GM23338 (cell line): ENCODE data around the gene UBAC2. TPM values are rescaled to one million over a fixed set of nuclear protein-coding genes. Genes with fewer than 3 reads are reported as not detected.
A peak's percentile ranks its signal among the peaks of the same experiment; 100 is the strongest.

Source experiments
- ATAC-seq: fragments of 200-7000 bp; cut with Tn5 transposase; 3 replicates; pipeline ENCODE4 v1.9.1; 2020
- DNase-seq: peaks from one replicate; pipeline ENCODE4 v3.0.0-alpha.2; 2015; ENCODE audit warnings: low spot score
- H2AFZ ChIP-seq: fragments of 200-600 bp; sonication (generic); 2 replicates; pipeline ENCODE4 v1.8.0; 2016; ENCODE audit warnings: antibody characterized with exemption, mild to moderate bottlenecking, moderate library complexity
- H3F3A ChIP-seq: fragments of 200-600 bp; sonication (generic); replicated peaks from 2 replicates; pipeline ENCODE4 v1.8.0; 2017; ENCODE audit warnings: antibody characterized with exemption, mixed run types, low read depth
- H3K27ac ChIP-seq: fragments of 200-600 bp; sonication (generic); 2 replicates; pipeline ENCODE4 v1.6.1; 2016; ENCODE audit warnings: low read depth
- H3K27me3 ChIP-seq: fragments of 200-600 bp; sonication (generic); 2 replicates; pipeline ENCODE4 v1.8.0; 2016; ENCODE audit warnings: mild to moderate bottlenecking, mixed run types, moderate library complexity; ENCODE audit not compliant: insufficient read depth
- H3K36me3 ChIP-seq: fragments of 200-600 bp; sonication (generic); 2 replicates; pipeline ENCODE4 v1.8.0; 2016; ENCODE audit warnings: mild to moderate bottlenecking; ENCODE audit not compliant: insufficient read depth
- H3K4me1 ChIP-seq: fragments of 200-600 bp; sonication (generic); 2 replicates; pipeline ENCODE4 v1.8.0; 2016; ENCODE audit warnings: mild to moderate bottlenecking, moderate library complexity; ENCODE audit not compliant: insufficient read depth
- H3K4me2 ChIP-seq: fragments of 200-600 bp; sonication (generic); 2 replicates; pipeline ENCODE4 v1.7.1; 2017; ENCODE audit warnings: mixed run types
- H3K4me3 ChIP-seq: fragments of 200-600 bp; sonication (generic); 2 replicates; pipeline ENCODE4 v1.6.1; 2016; ENCODE audit warnings: mixed run types
- H3K79me2 ChIP-seq: fragments of 200-600 bp; sonication (generic); replicated peaks from 2 replicates; pipeline ENCODE4 v1.8.0; 2017; ENCODE audit warnings: mild to moderate bottlenecking; ENCODE audit not compliant: insufficient read depth
- H3K9me2 ChIP-seq: fragments of 200-600 bp; sonication (generic); 2 replicates; pipeline ENCODE4 v1.8.0; 2017; ENCODE audit not compliant: insufficient read depth
- H4K20me1 ChIP-seq: fragments of 200-600 bp; sonication (generic); replicated peaks from 2 replicates; pipeline ENCODE4 v1.8.0; 2017; ENCODE audit warnings: mild to moderate bottlenecking; ENCODE audit not compliant: insufficient read depth
- H3K27ac Mint-ChIP-seq: 2 replicates; pipeline ENCODE4 v1.8.0; 2020; ENCODE audit warnings: inconsistent platforms, mild to moderate bottlenecking, moderate library complexity, mixed read lengths
- H3K27me3 Mint-ChIP-seq: 3 replicates; pipeline ENCODE4 v1.8.0; 2022; ENCODE audit warnings: low read depth, mild to moderate bottlenecking, moderate library complexity, mixed read lengths, inconsistent platforms; ENCODE audit not compliant: insufficient read depth, poor library complexity
- H3K36me3 Mint-ChIP-seq: 3 replicates; pipeline ENCODE4 v1.8.0; 2021; ENCODE audit warnings: low read depth, mild to moderate bottlenecking, inconsistent platforms, moderate library complexity, mixed read lengths
- H3K4me1 Mint-ChIP-seq: 3 replicates; pipeline ENCODE4 v1.8.0; 2020; ENCODE audit warnings: mild to moderate bottlenecking, inconsistent platforms, mixed read lengths
- H3K4me3 Mint-ChIP-seq: 3 replicates; pipeline ENCODE4 v1.8.0; 2021; ENCODE audit warnings: moderate library complexity, mild to moderate bottlenecking, inconsistent platforms, mixed read lengths
- H3K9me3 Mint-ChIP-seq: 3 replicates; pipeline ENCODE4 v1.8.0; 2020; ENCODE audit warnings: moderate library complexity, mild to moderate bottlenecking, inconsistent platforms, mixed read lengths
- ETS1 ChIP-seq: IDR thresholded peaks from 2 replicates; pipeline ENCODE4 v1.6.1; 2016; ENCODE audit warnings: antibody characterized with exemption
- EZH2phosphoT487 ChIP-seq: fragments of 200-600 bp; sonication (generic); IDR thresholded peaks from one replicate; pipeline ENCODE4 v1.8.1; 2018; ENCODE audit warnings: antibody characterized with exemption; ENCODE audit not compliant: unreplicated experiment
- JUNB ChIP-seq: IDR thresholded peaks from one replicate; pipeline ENCODE4 v1.6.1; 2016; ENCODE audit warnings: antibody characterized with exemption; ENCODE audit not compliant: unreplicated experiment
- NANOG ChIP-seq: IDR thresholded peaks from 2 replicates; pipeline ENCODE4 v1.6.1; 2016; ENCODE audit warnings: antibody characterized with exemption, borderline replicate concordance
- ZNF331 ChIP-seq: fragments of 250-450 bp; sonication (Bioruptor Pico); IDR thresholded peaks from 2 replicates; pipeline ENCODE4 v1.5.0; 2020; ENCODE audit warnings: low read depth, mild to moderate bottlenecking, moderate library complexity
- ZNF462 ChIP-seq: fragments of 250-450 bp; sonication (Bioruptor Pico); IDR thresholded peaks from 2 replicates; pipeline ENCODE4 v1.5.0; 2020; ENCODE audit warnings: mild to moderate bottlenecking, moderate library complexity
- polyA plus RNA-seq: library from polyadenylated mRNA; unstranded; fragments of >200 nt; fragmentation: Nextera tagmentation; extraction: Ambion mirVana; gene quantifications from 2 replicates; pipeline ENCODE4 v1.2.1, GENCODE V29; 2016
- total RNA-seq: library from RNA; depleted of rRNA; stranded (reverse); fragments of >200 nt; shearing (Covaris generic); gene quantifications from 2 replicates; pipeline ENCODE4 v1.2.3, GENCODE V29; 2014

The UBAC2 gene
- total and polyA plus RNA-seq, 2 experiments from 2014 or later, result 37.9 to 76.9 TPM

- TF ChIP-seq ZNF462, result no peak
- TF ChIP-seq EZH2phosphoT487, result no peak
- TF ChIP-seq ZNF331 (CRISPR knock-in tag), result no peak
- TF ChIP-seq ETS1, result no peak
- TF ChIP-seq NANOG, result no peak
- no peak for TF ChIP-seq JUNB
Observed at GRCh38 chr13:99254830-99255229, 54.2 kb downstream of the UBAC2 start (continued).

- DNase-seq (no peak), ATAC-seq (no peak)
- Histone ChIP-seq H3K4me3 (no peak overlapping the region), H3F3A (no peaks in the 10 kb centered on the region), H3K9me2 (no peaks in the 10 kb centered on the region), H4K20me1 (no peaks in the 10 kb centered on the region; the same call in 1 of the 2 replicates), H3K27me3 (no peaks in the 10 kb centered on the region), H3K4me2 (no peak overlapping the region), H3K79me2 (0 out of 2 replicates have a peak, but pooled peaks cover 12% of the 10 kb centered on the region), H2AFZ (no peak overlapping the region), H3K4me1 (peaks cover 8% of the 10 kb centered on the region), H3K36me3 (no peaks in the 10 kb centered on the region), H3K27ac (no peak overlapping the region)
- peaks cover 7% of the 10 kb centered on the region; the same call in 2 of the 3 replicates for H3K36me3 Mint-ChIP-seq
- H3K4me3 Mint-ChIP-seq, result no peak overlapping the region
- no peaks in the 10 kb centered on the region for H3K27me3 Mint-ChIP-seq
- peaks cover 24% of the 10 kb centered on the region for H3K4me1 Mint-ChIP-seq
- no peak for TF ChIP-seq ZNF331 (CRISPR knock-in tag)
- peak overlapping the region; percentile 45 for H3K27ac Mint-ChIP-seq
- H3K9me3 Mint-ChIP-seq, result no peaks in the 10 kb centered on the region
Observed at GRCh38 chr13:99255271-99255670, 54.6 kb downstream of the UBAC2 start.
